ENCODE measurements around the gene SKAP2. TPM values are rescaled to one million over a fixed set of nuclear protein-coding genes. Genes with fewer than 3 reads are reported as not detected.

The SKAP2 gene
- total and polyA plus RNA-seq, 8 donors, result 2.9 to 16.3 (median 4.6) TPM

- H3K27me3 ChIP-seq, result no peaks in the 10 kb centered on the region
- no peak for TF ChIP-seq CTCF (IDR thresholded peaks at IDR 0.05)
- no peaks in the 10 kb centered on the region for H3K9me3 ChIP-seq
- 92 to 96% methylated on average over 5 of the region's 5 CpGs for WGBS, 2 donors
- DNase-seq (no peak), FAIRE-seq (no peak), ATAC-seq (no peak)
- H3K27ac ChIP-seq, result no peak overlapping the region
- intact Hi-C loops (cut with DNase I), result no loop called here
- no peaks in the 10 kb centered on the region for H3K36me3 ChIP-seq
- H3K4me3 ChIP-seq, result no peak overlapping the region
- H3K4me1 ChIP-seq, result peaks cover 0 to 4% (median 3%) of the 10 kb centered on the region in 3 donors
Measured at GRCh38 chr7:26696978-26697377, 167.4 kb downstream of the SKAP2 start.

GRCh38 chr7:26696161-26696560 lies 168.2 kb downstream of the SKAP2 start:
- Histone ChIP-seq H3K4me3 (no peak overlapping the region), H3K27ac (no peak overlapping the region), H3K9me3 (no peaks in the 10 kb centered on the region), H3K4me1 (peaks cover 0 to 4% (median 3%) of the 10 kb centered on the region in 3 donors), H3K36me3 (no peaks in the 10 kb centered on the region), H3K27me3 (no peaks in the 10 kb centered on the region)
- DNase-seq (no peak), ATAC-seq (no peak), FAIRE-seq (no peak)
- no peak for TF ChIP-seq CTCF (IDR thresholded peaks at IDR 0.05)
- intact Hi-C loops (cut with DNase I), result no loop called here

- TF ChIP-seq CTCF (IDR thresholded peaks at IDR 0.05), result no peak
- no peak for ATAC-seq
- 92 to 96% methylated on average over 3 of the region's 3 CpGs for WGBS, 2 donors
Measured at GRCh38 chr7:26694713-26695112, 169.7 kb downstream of the SKAP2 start.

GRCh38 chr7:26694141-26694540 lies 170.2 kb downstream of the SKAP2 start:
- no peak for ATAC-seq
- no peak for DNase-seq

More at GRCh38 chr7:26694713-26695112, 169.7 kb downstream of the SKAP2 start:
- H3K9me3 ChIP-seq, result no peaks in the 10 kb centered on the region
- no peak for DNase-seq
- intact Hi-C loops (cut with DNase I), result no loop called here
- no peaks in the 10 kb centered on the region for H3K36me3 ChIP-seq
- FAIRE-seq, result no peak
- H3K27me3 ChIP-seq, result no peaks in the 10 kb centered on the region
- no peak overlapping the region for H3K27ac ChIP-seq
- peaks cover 0 to 4% (median 3%) of the 10 kb centered on the region in 3 donors for H3K4me1 ChIP-seq
- H3K4me3 ChIP-seq, result no peak overlapping the region

More at GRCh38 chr7:26694141-26694540, 170.2 kb downstream of the SKAP2 start:
- Histone ChIP-seq H3K4me1 (peaks cover 0 to 4% (median 3%) of the 10 kb centered on the region in 3 donors), H3K27ac (no peak overlapping the region), H3K9me3 (no peaks in the 10 kb centered on the region), H3K36me3 (no peaks in the 10 kb centered on the region), H3K4me3 (no peak overlapping the region), H3K27me3 (no peaks in the 10 kb centered on the region)
- FAIRE-seq, result no peak
- no peak for TF ChIP-seq CTCF (IDR thresholded peaks at IDR 0.05)
- intact Hi-C loops (cut with DNase I), result no loop called here

All from pancreas (tissue), 10 donors.